HG02852 (cell line): ENCODE results near the gene RASGEF1C.
"Not testable (repeated sequence)": the region's sequence is repeated elsewhere in the genome, so short reads cannot be mapped to it uniquely, and the experiment has no call there.

Source experiments
- ATAC-seq: cut with Tn5 transposase; IDR thresholded peaks from one replicate; pipeline ENCODE4 v1.9.1; 2021; ENCODE audit warnings: mild to moderate bottlenecking, moderate library complexity; ENCODE audit not compliant: unreplicated experiment

Gene RASGEF1C

DNA sequence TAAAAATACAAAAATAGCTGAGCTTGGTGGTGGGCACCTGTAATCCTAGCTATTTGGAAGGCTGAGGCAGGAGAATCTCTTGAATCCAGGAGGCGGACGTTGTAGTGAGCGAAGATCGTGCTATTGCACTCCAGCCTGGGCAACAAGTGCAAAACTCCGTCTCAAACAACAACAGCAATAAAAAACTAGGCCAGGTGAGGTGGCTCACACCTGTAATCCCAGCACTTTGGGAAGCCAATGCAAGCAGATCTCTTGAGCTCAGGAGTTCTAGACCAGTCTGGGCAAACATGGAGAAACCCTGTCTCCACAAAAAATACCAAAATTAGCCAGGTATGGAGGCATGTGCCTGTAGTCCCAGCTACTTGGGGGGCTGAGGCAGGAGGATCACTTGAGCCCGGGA is 84.3 kb downstream of the RASGEF1C start:
- not testable (repeated sequence) for ATAC-seq

DNA sequence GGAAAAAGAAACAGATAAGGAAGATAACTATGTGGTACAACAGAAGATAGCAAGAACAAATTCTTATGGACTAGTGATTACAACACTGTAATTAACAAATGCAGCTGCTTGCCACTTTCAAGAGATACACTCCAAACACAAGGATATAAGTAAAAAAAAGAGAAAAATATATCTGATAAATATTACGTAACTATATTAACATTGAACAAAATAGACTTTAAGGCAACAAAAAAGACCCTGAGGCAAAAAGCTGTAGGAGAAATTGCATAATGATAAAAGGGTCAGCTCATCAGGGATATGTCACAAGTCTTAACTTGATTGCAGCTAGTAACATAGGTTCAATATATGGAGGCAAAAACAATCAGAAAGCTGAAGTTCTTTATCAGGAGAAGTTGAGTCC is 86.1 kb downstream of the RASGEF1C start:
- ATAC-seq = no peak

DNA sequence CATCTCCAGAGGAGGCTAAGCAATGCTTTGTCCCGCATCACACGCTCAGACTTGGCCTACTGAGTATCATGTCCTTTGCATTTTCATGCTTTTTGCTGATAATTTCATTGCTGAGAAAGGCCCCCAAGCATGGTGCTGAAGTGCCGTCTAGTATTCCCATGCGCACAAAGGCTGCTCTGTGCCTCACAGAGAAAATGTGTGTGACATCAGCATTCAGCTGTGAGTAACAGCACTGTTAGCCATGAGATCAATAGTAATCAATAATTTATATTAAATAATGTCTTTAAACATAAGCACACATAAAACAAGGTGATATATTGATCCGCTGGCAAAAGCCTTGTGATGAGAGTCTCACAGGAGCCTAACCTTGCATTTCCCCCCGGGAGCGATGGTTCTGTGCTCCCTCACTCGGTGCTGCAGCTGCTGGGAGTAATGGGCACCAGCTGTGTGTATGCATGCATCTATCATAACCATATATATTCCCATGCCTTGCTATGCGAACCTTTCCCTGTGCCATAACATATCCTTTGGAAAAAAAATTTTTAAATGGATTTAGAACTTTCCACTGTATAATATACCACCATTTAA is 87.1 kb downstream of the RASGEF1C start:
- no peak for ATAC-seq

DNA sequence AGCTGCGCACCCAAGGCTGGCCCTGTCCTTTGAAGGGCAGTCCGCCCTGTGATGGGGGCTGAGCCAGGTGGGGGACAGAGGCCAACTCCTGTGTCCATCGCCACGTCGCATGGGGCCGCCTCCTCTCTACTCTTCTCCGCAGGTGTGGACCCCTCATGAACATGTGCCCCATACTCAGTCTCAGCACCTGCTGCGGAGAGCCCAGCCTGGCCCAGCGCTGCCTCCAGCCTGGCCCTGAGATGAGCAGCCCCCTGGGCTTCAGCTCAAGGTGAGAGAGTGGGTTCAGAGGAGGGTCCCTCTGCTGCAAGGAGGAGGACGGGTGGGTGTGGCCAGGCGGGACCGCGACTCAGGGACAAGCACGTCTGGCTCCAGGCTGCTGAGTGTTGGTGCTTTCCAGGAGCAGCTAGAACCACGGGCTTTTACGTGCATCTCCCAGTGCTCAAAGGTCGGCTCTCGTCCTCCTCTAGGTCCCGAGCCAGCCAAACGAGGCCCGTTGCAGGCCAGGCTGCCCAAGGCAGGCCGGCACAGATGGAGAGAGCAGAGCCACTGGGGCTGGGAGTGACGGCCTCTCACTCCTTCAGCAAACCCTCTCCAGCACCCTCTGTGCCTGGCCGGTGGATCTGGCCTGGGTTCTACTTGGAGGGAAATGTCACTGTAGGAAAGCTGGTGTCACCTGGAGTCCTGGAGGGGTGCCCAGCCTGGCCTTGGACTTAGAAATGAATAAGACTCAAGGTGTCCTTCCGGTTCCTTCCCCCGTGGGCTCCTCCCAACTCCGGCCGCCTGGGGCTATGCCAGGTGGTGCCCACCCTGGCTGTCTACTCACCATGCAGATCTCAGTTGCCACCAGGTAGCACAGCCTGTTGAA is 88.5 kb downstream of the RASGEF1C start:
- no peak for ATAC-seq

DNA sequence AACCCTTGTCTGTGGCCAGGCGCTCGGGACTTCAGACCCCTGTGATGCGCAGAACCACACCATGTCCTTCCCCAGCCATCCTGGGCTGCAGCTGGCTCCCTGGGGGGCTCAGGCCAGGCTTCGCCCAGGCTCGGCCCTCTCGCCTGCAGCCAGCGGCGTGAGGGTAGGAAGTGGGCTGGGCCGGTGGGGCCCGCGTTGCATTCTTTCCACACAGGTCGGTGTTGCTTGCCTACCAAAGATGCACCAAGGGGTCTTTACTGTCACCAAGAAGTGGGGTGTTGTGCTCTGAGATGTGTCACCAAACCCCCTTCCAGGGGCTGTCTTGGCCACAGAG is 89.1 kb downstream of the RASGEF1C start:
- ATAC-seq = no peak

DNA sequence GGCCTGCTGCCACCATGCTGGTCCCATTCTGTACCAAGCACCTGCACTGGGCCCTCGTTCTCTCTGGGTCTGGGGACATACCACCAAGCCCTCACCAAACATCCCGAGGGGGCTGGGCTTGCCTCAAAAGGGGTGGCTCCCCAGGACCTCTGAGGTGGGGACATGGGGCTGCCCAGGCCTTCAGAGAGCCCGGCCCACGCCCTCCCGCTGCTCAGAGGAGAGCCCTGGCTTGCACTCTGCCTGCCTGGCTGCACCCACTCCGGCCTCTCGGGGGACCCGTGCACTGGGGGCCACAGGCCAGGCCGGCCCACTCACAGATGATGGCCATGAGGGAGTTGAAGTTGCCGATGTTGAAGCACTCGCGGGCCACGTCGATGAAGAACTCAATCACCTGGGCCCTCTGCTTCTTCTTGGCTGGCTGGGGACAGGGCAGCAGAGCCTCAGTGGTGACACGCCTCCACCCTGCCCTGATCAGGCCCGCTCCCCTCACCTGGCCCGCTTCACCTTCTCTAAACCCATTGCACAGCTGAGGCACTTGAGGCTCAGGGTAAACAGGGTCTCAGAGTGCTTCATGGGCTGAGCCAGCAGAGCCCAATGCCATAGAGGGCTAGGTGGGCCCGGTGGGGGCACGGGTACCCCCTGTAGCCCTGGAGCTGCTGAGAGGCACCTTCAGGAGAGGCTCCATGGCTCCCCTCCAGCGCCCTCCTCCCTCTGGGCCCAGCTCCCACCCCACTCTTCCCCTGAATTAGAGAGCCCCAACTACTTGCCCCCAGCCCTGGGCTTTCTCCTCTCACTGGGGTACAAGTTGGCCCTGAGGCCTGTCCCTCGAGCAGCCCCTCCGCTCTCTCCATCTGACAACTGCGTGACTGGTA is 89.7 kb downstream of the RASGEF1C start:
- no peak for ATAC-seq

DNA sequence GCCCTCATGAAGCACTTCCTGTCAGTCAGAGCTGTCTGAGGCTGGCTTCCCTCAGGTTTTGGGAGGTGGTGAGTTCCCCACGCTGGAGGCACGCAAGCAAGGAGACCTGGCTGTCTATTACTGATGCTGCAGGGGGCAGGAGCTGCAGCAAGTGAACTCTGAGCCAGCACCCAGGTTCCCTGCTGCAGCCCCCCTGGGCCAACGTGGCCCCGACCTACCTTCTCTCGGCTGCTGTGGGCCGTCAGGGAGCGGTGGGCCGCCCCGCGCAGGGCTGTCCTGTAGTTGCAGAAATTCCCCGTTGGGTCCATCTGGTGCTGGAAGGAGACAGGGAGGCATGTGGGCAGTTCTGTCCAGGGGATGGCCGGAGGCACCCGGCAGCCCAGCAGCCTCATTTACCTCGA is 90.6 kb downstream of the RASGEF1C start:
- no peak for ATAC-seq

DNA sequence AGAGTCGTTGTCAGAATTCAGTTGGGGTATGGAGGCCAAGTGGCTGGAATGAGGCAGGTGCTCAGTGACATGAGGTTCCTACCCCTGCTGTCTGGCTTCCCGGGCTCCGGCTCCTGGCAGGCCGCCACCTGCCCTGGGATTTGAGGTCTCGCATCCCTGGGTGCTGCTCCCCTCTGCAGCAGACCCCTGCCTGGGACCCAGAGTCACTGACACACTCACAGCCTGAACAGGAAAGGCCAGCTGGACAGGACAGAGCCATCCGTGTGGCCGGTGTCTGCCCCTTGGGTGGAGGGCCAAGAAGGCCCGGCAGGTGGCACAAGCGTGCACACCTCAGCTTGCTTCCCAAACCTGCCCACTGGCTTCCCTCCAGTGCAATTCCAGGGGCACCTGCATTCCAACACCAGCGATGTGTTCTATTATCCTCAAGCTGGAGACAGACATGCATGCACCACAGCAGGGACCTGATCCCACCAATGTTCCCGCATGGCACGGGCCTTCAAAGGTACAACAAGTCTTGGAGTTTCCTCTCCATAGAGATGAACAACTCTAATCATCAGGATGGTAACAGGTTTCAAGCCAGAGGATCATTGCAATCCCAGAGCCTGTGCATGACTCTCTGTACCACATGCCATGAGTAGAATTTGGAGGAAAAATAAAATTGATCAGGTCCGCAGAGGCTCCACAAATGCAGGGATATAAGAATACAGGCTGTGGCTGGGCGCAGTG is 91.8 kb downstream of the RASGEF1C start:
- ATAC-seq = no peak

DNA sequence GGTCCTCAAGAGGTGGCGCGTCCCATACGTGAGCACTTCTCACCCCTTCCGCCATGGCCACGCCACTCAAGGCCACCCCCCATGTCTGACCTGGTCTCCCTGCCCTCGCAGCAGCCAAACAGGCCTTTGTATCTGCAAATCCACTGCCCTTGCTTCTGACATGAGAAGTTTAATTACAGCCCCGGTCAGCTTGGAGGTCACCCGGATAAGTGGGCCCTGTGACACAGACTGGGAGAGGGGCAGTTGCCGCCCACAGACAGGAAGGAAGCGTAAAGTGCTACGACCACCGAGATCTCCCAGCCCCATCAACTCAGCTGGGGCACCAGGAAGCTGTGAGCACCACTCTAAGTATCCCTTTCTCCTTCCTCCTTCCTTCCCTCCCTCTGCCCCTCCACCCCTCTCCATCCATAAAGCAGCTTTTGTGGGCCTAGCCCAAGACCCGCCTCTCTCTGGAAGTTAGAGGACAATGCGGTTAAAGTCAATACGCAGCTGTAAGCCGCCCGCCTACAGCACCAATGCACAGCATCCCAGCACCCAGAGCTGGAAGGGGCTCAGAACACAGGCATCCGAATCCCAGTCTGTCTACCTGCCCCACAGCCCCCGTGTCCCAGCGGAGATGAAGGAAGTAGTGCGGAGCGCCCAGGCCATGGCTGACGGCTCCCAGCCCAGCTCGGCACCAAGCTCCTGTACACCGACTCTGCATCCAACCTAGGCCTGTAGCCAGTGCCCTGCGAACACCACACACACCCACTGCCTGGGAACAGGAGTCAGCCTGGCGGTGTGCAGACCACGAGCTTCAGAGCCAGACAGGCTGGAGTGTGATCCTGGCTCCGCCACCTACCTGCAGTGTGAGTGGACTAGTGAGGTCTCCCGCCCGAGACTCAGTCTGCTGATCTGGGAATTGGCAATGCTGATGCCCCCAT is 92.7 kb downstream of the RASGEF1C start:
- no peak for ATAC-seq

DNA sequence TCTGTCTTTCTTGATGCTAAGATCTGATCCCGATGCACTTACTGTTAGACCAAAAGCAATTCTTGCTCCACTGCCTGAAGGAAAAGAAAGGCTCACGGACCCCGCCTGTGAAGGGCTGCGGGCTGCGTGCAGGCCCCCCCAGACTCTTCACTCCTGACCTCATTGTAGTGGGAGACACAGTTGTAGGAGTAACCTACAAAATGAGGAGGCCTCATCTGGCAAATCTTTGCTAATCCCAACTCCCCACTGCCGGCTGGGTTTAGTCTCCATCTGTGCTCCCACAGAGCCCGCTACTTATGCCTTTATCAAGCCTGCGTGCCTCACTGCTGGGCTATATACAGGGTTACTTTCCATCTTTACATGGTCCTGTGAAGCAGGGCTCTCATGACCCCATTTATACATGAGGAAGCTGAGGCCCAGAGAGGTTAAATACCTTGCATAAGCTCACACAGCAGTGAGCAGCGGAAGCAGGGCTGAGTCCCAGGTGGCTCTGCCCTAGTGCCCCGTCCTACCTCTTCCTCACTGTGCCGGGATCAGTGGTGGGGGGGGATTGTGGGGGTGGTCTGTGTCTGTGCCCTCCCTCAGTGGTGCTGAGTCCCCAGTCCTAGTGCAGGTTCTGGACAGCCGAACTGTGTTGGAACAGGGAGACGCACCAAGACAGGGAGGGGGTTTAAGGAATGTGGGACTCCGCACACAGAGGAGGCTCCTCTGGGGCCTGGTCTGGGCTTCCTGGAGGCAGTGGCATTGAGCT is 93.5 kb downstream of the RASGEF1C start:
- no peak for ATAC-seq

DNA sequence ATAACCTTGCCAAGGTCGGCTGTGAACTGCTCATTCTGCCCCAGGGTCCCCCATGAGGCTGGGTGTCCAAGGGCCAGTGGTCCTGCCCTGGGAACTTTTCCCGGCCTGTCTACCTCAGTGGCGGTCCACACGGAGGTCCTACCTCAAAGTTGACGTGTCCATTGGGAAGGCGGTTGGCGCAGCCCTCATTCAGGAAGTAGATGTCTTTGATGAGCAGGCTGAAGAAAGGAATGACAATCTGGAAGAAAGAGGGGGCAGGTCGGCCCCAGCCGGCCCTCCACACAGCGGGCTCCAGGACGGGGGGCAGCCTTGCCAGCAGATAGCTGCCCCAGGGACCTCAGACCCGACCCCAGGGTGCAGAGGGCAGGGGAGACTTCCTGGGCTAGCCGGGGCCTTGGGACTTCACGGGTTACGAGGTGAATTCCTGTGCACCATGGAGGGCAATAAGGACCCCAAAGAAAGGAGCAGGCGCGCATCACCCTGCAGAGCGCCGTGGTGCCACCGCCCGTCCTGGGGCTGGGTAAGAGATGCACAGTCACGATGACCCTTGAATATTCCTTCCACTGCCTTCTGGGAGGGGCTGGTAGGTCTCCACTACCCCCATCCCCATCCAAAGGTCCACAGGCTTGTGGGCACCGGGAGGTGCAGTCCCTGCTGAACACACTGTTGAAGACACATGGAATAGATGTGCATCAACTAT is 94.6 kb downstream of the RASGEF1C start:
- no peak for ATAC-seq

DNA sequence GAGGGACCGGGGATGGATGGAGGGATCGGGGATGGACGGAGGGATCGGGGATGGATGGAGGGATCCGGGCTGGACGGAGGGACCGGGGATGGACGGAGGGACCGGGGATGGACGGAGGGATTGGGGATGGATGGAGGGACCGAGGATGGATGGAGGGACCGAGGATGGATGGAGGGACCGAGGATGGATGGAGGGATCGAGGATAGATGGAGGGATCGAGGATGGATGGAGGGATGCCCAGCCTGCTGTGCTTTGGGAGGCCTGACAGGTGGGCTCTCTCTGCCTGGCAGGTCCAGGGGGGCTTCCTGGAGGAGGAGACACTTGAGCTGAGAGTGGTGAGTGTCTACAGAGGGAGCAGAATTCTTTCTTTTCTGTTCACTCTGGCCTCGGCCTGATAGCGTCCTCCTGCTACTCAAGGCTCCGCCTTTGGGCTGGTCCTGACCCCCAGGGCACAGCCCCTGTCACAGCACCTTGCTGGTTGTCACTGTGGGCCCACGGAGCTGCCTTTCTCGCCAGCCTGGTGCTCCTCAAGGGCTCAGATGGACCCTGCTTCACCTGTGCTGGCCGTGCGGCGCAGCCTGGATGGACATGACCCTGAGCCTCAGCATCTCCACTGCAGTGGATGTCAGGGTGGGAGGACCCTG is 95.2 kb downstream of the RASGEF1C start:
- no peak for ATAC-seq

DNA sequence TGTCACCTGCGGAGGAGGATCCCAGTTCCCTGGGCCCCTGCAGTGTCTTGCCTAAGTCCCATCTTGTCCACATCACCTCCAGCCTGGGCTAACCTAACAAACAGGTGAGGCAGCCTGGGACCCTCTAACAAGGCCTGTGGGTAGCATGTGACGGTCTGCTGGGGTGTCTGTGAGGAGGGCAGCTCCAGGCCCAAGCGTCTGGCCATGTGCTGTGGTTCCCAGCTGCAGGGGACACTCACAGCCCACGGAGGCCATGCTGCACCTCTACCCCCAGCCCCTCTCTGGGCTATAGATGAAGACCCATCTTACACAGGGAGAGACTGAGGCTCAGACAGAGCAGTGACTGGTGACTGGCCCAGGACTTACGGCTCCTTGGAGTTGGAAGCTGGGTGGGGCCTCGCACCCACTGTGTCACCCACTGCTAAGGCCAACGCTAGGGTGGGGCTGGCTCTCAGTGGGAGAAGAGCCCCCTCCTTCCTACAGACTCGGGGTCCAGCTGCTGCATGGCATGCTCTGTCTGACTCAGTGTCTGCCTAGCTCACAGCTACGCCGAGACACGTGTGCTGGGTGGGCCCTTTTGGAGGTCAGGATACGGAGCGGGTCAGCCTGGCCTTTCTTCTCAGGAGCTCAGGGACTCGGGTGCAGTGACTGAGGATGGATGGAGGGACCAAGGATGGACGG is 96.7 kb downstream of the RASGEF1C start:
- no peak for ATAC-seq

DNA sequence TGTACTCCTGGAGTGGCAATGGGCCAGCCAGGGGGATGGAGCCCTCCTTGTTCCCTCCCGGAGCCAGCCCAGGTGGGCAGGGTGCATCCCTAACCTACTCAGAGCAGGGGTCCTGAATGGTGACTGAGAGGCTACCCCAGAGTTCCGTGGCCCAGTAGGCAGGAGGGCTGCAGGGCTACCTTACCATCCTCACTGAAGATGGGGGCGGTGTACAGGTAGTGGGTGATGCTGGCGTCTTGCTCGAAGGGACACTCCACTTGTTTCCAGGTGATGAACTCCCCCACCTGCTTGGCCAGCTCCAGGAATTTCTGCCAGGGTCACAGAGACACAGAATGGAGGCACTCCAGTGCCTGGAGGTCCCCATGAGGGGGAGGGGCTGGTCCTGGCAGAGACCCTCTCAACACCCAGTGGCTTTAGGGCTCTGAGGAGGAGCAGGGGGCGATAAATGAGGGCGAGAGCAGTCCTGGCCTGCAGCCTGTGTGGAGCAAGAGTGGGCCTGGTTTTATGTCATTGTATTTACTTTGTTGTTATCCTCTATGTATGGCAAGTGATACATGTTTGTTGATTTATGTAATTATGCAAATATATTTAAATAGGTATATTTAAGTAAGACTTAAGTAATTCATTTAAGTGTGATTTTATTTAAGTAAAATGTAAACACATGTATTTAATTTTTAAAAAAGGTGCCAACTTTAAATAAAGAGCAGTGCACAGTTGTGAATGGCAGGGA is 97.6 kb downstream of the RASGEF1C start:
- ATAC-seq = no peak

DNA sequence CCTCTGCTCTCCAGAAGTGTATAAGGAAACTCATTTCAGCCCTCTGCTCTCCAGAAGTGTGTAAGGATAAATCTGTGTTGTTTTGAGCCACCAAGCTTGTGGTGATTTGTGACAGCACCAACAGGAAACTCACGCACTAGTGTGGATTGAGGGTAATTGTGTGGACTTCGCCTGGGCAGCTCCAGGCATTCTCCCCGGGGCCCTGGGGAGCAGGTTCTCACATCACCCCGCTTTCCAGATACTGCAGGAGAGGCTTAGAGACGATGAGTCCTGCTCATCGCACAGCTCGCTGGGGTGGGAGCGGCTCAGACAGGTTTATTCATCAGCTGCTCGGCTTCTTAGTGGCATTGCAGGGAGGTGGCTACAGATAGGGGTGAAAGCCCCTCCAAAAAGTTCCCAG is 99.1 kb downstream of the RASGEF1C start:
- no peak for ATAC-seq

DNA sequence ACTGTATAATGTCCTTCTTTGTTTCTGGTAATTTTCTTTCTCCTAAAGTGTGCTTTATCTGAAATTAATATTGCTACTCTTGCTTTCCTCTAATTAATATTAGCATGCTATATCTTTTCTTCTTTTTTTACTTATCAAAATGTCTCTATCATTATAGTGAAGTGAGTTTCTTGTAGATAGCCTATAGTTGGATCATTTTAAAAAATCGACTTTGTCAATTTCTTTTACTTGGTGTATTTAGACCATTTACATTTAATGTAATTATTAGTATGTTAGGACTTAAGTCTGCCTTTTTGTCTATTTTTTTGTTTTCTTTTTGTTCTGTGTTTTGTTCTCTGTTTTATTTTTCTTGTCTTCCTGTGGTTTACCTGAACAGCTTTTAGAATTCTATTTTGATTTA is 102.0 kb downstream of the RASGEF1C start:
- no peak for ATAC-seq

DNA sequence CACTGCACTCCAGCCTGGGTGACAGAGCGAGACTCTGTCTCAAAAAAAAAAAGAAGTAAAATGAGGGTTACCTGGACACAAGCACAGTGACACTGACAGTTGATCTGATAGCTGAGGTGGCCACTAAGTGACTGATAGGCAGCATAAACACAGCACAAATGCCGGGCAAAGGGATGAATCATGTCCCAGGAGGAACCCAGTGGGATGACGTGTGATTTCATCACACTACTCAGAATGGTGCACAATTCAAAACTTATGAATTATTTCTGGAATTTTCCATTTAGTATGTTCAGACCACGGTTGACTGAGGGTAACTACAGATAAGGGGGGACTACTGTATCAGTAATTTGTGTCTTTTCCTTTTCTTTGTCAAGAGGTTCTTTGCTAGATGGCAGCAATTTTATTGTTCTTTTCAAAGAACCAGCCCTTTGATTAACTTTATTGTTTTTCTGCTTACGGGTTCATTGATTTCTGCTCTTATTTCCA is 103.1 kb downstream of the RASGEF1C start:
- ATAC-seq = no peak
